Activated T-helper 9 cell treated with anti-CD3 and anti-CD28 coated beads, Interleukin-2, amount 50 U/mL, for 16 hours (primary cell): ENCODE measurements around the gene LONRF2.

ENCODE experiments used
- DNase-seq: peaks from one replicate; pipeline ENCODE4 v3.0.0-alpha.2; 2020; ENCODE audit warnings: low read depth

The LONRF2 gene

GRCh38 chr2:100236166-100236565 lies 86.1 kb downstream of the LONRF2 start:
- DNase-seq = no peak

GRCh38 chr2:100235581-100235980 lies 86.7 kb downstream of the LONRF2 start:
- no peak for DNase-seq

GRCh38 chr2:100235098-100235497 lies 87.2 kb downstream of the LONRF2 start:
- DNase-seq = no peak

GRCh38 chr2:100234141-100234540 lies 88.2 kb downstream of the LONRF2 start:
- no peak for DNase-seq

- DNase-seq = no peak
Observed at GRCh38 chr2:100233061-100233460, 89.2 kb downstream of the LONRF2 start.

- no peak for DNase-seq
Observed at GRCh38 chr2:100230754-100231153, 91.5 kb downstream of the LONRF2 start.

GRCh38 chr2:100228967-100229366 lies 93.3 kb downstream of the LONRF2 start:
- DNase-seq = no peak

GRCh38 chr2:100228415-100228814 lies 93.9 kb downstream of the LONRF2 start:
- DNase-seq = no peak

GRCh38 chr2:100224988-100225710 lies 97.2 kb downstream of the LONRF2 start:
- no peak for DNase-seq

- DNase-seq = no peak
Observed at GRCh38 chr2:100223502-100223901, 98.8 kb downstream of the LONRF2 start.
